Glomerular endothelial cell (primary cell): Measurements from ENCODE around the gene LIN54. TPM values are rescaled to one million over a fixed set of nuclear protein-coding genes. Genes with fewer than 3 reads are reported as not detected.
"Not testable (repeated sequence)": the region's sequence is repeated elsewhere in the genome, so short reads cannot be mapped to it uniquely, and the experiment has no call there.

Experiments
- DNase-seq: peaks from one replicate; pipeline ENCODE4 v3.0.0-alpha.2; 2011; ENCODE audit warnings: low read depth, low spot score; ENCODE audit errors: extremely low read depth
- total RNA-seq: library from RNA; depleted of rRNA; stranded (reverse); fragments of >200 nt; gene quantifications from 2 replicates; pipeline ENCODE4 v1.2.3, GENCODE V29; 2015

LIN54 gene
- total RNA-seq: 3.7 and 9.2 TPM in 2 replicates

DNA sequence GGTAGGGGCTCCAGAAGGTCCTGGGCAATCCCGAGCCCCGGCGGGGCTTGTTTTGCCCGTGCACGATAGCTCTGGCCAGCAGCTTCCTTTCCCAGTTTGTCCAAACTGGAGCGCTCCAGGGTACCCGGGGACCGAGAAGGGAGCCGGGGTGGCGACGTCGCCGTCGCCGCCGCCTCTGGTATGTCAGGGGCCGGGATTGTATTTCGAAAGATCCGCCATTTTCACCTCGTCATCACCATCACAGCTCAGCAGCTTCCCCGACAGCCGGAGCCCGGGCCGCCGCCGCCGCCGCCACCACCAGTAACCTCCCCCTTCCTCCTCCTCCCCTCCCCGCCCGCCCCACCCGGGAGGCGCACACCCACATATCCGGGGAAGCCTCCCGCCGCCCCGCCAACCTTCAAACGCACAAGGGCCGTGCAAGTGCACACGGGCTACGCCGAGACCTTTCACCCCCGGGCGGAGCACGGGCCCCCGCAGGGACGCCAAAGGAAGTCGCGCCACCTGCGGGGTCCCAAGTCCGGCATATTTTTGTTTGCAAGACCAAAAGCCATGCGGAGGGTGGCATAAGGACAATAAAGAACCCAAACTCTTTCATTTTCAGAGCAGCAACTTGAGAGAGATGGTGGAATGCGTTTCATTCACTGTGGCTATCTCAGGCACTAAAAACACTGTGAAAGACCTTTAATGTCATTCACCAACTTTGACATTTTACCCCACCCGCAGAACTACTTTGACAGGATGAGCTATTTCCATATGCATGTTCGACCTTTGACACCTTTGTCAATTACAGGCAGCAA, at the start of gene LIN54:
Gene LIN54 (minus strand): TSS at position 302 of the 797 bp plus-strand sequence. CDS start 25,979 bp downstream, outside the sequence.
- no peak for DNase-seq

DNA sequence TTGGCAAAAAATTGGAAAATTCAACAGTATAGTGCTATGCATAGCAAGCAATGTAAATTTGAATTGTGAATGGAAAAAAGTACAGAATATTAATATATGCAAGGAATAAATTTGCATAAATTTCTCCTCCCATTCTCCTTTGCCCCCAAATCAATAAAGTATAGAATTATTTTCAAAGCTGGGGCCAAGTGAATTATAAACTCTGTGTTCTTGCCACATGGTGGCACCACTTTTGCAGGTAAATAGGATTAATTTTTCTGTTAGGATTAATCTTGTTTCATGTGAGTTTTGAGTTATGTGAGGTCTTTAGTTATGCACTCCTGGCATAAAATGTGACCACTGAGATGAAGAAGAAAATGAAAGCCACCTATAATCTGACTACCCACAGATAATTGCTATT, 44.3 kb upstream of the LIN54 start:
- no peak for DNase-seq

GRCh38 chr4:83048781-83049180, 38.2 kb upstream of the LIN54 start:
- not testable (repeated sequence) for DNase-seq

- DNase-seq: no peak
These were observed 36.3 kb upstream of the LIN54 start for GRCh38 chr4:83046693-83047473.

GRCh38 chr4:83043801-83044407, 33.3 kb upstream of the LIN54 start:
- DNase-seq: no peak

GRCh38 chr4:83043157-83043556, 32.5 kb upstream of the LIN54 start:
- DNase-seq: not testable (repeated sequence)

DNA sequence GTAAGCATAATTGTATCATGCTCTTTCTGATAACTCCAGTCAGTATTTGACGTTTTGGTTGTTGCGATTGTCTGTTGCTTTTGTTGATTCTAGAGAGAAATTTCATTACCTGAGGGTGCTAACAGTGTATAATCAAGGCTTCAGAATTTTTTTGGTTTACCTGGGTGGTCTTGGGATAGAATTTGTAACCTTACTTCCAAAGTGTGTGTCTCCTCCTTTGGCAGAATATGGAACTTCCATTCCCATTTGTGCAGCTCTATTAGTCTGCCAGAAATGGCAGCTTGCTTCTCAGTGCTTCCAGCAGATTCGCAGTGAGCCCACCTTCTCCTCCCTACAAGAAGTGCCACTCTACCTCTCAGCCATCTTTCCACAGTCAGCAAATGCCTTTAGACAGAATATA, 29.6 kb upstream of the LIN54 start:
- no peak for DNase-seq

GRCh38 chr4:83036991-83037665, 26.5 kb upstream of the LIN54 start:
- no peak for DNase-seq

- DNase-seq: peak; percentile 99
These were observed 24.2 kb upstream of the LIN54 start, which contains the start of gene COPS4 for GRCh38 chr4:83034630-83035494. COPS4 (plus strand) TSS chr4:83035183; CDS start chr4:83035225, 42 bp downstream.

DNA sequence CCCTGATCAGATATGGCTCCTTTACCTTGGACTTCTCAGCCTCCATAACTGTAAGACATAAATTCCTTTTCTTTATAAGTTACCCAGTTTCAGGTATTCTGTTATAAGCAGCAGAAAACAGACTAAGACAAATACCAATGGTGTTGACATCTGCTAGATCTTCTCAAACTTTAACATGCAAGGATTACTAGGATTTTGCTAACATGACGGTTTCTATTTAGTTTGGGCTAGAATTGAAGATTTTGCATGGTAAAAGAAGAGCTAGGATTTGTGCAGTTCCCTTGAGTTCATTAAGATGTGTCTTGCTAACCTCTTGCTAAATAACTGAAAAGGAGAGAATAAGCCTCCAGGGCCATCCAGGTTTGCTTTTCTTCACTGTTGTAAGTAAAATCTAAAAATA, 19.1 kb upstream of the LIN54 start:
- no peak for DNase-seq

DNA sequence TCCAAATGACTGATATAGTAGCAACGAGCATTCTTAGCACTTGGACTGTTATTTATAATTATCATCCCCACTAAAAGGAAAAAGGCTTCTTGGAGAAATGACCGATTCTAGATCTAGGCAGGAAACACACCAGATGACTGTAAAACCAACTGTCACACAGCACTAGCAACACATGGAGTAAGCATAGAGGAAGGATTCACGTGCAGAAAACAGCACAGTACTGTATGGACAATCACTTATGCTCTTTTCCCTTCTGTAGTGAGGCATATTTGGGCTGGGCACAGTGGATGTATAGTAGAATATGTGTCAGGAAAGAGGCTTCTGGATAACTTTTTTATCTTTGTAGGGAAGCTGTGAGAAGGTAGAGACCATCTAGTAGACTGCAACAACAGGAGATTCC, 18.4 kb upstream of the LIN54 start:
- DNase-seq: no peak

GRCh38 chr4:83025563-83025962, 14.9 kb upstream of the LIN54 start:
- no peak for DNase-seq

DNA sequence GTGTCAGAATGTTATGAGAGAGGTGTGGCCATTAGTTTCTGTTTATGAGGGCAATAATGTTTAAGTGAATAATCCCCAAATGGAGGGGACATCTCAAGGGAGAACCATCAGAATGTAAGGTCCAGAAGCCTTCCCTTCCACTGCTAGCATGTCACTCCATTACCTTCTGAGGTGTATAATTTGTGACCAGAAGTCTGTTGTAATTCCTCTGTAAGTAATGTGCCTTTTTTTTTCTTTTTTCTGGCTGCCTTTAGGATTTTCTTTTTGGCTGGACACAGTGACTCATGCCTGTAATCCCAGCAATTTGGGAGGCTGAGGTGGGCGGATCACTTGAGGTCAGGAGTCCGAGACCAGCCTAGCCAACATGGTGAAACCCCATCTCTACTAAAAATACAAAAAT, 13.6 kb upstream of the LIN54 start:
- no peak for DNase-seq

DNA sequence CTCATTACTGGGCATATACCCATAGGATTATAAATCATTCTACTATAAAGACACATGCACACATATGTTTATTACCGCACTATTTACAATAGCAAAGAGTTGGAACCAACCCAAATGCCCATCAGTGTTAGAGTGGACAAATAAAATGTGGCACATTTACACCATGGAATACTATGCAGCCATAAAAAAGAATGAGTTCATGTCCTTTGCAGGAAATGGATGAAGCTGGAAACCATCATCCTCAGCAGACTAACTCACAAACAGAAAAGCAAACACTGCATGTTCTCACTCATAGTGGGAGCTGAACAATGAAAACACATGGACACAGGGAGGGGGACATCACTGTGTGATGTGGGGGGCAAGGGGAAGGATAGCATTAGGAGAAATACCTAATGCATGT, 13.0 kb upstream of the LIN54 start:
- not testable (repeated sequence) for DNase-seq

DNA sequence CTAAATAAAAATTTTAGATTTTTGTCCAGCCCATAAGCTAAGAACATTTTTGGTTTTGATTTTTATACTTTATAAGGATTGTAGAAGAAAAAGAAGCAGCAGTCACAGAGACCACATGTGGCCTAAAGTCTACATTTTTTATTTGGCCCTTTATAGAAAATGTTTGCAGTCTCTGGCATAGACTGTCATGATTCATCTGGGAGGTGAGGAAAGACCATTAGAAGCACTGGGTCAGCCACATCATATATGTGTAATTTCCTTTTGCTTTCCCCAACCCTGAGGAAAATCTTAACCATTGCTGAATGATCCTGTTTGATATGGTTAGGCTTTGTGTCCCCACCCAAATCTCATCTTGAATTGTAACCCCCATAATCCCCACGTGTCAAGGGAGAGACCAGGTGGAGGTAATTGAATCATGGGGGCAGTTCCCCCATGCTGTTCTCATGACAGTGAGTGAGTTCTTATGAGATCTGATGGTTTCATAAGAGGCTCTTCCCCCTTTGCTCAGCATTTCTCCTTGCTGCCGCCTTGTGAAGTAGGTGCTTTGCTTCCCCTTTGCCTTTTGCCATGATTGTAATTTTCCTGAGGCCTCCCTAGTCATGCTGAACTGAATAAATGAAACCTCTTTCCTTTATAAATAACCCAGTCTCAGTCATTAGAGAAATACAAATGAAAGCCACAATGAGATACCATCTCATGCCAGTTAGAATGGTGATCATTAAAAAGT, 12.3 kb upstream of the LIN54 start:
- DNase-seq: no peak

- DNase-seq: no peak
These were observed 9.3 kb upstream of the LIN54 start for GRCh38 chr4:83019794-83020494.

DNA sequence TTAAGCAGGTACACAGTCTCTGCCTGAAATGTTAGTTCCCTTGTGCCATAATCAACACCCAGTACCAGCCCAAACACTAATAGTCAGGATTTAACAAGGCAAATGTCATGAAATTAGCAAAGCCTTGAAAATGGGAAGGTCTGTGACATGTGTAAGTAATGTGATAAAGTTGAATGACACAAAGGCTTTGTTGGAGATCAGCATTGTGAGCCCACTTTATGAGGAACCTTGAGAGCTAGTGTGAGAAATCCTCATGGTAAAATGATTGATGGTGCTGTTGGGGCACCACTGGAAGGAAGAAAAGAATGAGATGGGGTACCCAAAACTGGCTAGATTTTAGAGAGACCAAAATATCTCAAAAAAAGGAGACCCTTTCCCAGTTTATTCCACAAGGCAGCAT, 3.3 kb upstream of the LIN54 start:
- no peak for DNase-seq

DNA sequence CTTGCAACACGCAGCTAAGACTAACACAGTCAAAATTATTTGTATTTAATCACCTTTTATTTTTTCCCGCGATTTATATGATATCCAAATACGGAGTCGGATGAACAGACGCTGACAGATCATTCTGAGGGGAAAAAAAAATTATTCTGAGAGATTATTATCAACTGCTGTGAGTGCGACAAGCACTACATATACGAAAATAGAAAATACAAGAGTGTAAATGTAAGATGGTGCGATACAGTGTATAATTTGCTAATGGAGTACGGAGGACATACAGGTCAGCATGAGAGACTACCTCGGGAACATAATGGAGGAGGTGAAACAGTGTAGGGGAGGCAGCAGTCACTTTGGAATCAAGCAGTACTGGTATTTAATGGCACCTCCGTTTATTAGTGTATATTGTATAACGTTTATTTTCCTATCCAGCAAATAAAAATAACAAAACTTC, 2.8 kb upstream of the LIN54 start:
- DNase-seq: no peak
